Upper lobe of left lung (tissue), 6 donors: ENCODE data around the gene RASGRF2. TPM values are rescaled to one million over a fixed set of nuclear protein-coding genes. Genes with fewer than 3 reads are reported as not detected.
A peak's percentile ranks its signal among the peaks of the same experiment; 100 is the strongest.

ENCODE experiments used
- ATAC-seq, 2 donors: fragments of 200-7000 bp; cut with Tn5 transposase; one replicate each; pipeline ENCODE4 v1.9.1; 2022; ENCODE audit warnings: mild to moderate bottlenecking in 2 of 2, moderate library complexity in 2 of 2; ENCODE audit not compliant: low FRiP score in 2 of 2
- DNase-seq, 2 donors: peaks; one replicate each; pipeline ENCODE4 v3.0.0-alpha.2; 2019 to 2020
- H3K27ac ChIP-seq, 4 donors: fragments of 200-600 bp; sonication (generic); one replicate each; pipeline ENCODE4 v1.5.1; 2016 to 2019
- H3K27me3 ChIP-seq, 4 donors: fragments of 200-600 bp; sonication (generic); one replicate each; pipeline ENCODE4 v1.5.1; 2017 to 2019
- H3K36me3 ChIP-seq, 4 donors: fragments of 200-600 bp; sonication (generic); one replicate each; pipeline ENCODE4 v1.5.1; 2016 to 2019
- H3K4me1 ChIP-seq, 4 donors: fragments of 200-600 bp; sonication (generic); one replicate each; pipeline ENCODE4 v1.5.1; 2018 to 2019
- H3K4me3 ChIP-seq, 4 donors: fragments of 200-600 bp; sonication (generic); one replicate each; pipeline ENCODE4 v1.5.1; 2017 to 2019; ENCODE audit warnings: mild to moderate bottlenecking in 2 of 4, moderate library complexity in 1 of 4
- H3K9me3 ChIP-seq, 4 donors: fragments of 200-600 bp; sonication (generic); one replicate each; pipeline ENCODE4 v1.5.1; 2018 to 2019
- CTCF ChIP-seq, 6 experiments: fragments of 450-650 bp in 4 of 6; fragments of 200-600 bp in 2 of 6; sonication (generic) in 2 of 6; IDR thresholded peaks; one replicate each; pipeline ENCODE4 v1.5.1; 2016 to 2019; ENCODE audit warnings: antibody characterized with exemption in 6 of 6
- EP300 ChIP-seq, 4 donors: sonication (generic); formaldehyde crosslinking; IDR thresholded peaks; one replicate each; pipeline ENCODE4 v1.5.1; 2017; ENCODE audit warnings: antibody characterized with exemption in 4 of 4, control low read depth in 2 of 4
- POLR2A ChIP-seq, 4 donors: fragments of 450-650 bp; IDR thresholded peaks; one replicate each; pipeline ENCODE4 v1.5.1; 2016 to 2017; ENCODE audit warnings: antibody characterized with exemption in 4 of 4, mild to moderate bottlenecking in 2 of 4
- POLR2AphosphoS5 ChIP-seq, 2 donors: sonication (generic); formaldehyde crosslinking; IDR thresholded peaks; one replicate each; pipeline ENCODE4 v1.5.1; 2017; ENCODE audit warnings: antibody characterized with exemption in 2 of 2
- WGBS, 2 donors: methylation state at CpG; one replicate each; pipeline ENCODE4 v1.1.5; 2017 to 2018; 5-methylcytosine and 5-hydroxymethylcytosine counted together
- total RNA-seq, 6 donors: library from RNA; depleted of rRNA in 4 of 6; stranded (reverse); fragments of >200 nt in 4 of 6; gene quantifications; one replicate each; pipeline versions ENCODE4 v1.1.0 to v1.2.1, GENCODE V29; 2016 to 2021
- donor health status: DM: no; HTN: no; CAD: no; lungs with moderate emphysema.
- donor health status: DM: no; HTN: yes; CAD: no; lungs with severe emphysema.

The RASGRF2 gene
- total RNA-seq, 6 donors from 2014 or later = 1.5 to 10.5 (median 4.9) TPM

DNA sequence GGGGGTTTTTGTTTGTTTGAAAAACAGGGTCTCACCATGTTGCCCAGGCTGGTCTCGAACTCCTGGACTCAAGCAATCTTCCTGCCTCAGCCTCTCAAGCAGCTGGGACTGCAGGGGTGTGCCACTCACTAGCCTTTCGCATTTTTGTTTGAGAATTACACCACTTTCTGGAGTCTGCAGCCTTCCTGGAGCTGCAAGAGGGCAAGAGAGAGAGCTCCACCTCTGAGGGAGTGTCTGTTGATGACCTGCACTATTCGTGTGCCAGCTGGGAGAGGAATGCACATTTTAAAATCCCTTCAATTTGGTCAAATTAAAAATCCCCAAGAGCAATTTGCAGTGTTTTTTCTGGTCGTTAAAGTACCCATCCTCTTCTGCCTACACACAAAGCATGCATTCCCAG lies 267.9 kb downstream of the RASGRF2 start:
- no peak for ATAC-seq
- peaks cover 0 to 5% (median 5%) of the 10 kb centered on the region in 4 donors for H3K4me1 ChIP-seq
- no peaks in the 10 kb centered on the region for H3K9me3 ChIP-seq
- no peak for DNase-seq
- TF ChIP-seq POLR2A (IDR thresholded peaks at IDR 0.05) (no peak), POLR2AphosphoS5 (IDR thresholded peaks at IDR 0.05) (no peak), EP300 (IDR thresholded peaks at IDR 0.05) (no peak), CTCF (IDR thresholded peaks at IDR 0.05) (no peak)
- no peaks in the 10 kb centered on the region for H3K27me3 ChIP-seq
- 57 to 73% methylated on average over 4 of the region's 4 CpGs for WGBS, 2 donors
- H3K4me3 ChIP-seq = no peak overlapping the region
- no peaks in the 10 kb centered on the region for H3K36me3 ChIP-seq
- no peak overlapping the region for H3K27ac ChIP-seq

- DNase-seq = no peak
- H3K9me3 ChIP-seq = no peaks in the 10 kb centered on the region
- 66 to 82% methylated on average over 8 of the region's 8 CpGs for WGBS, 2 donors
These were observed 270.3 kb downstream of the RASGRF2 start for GRCh38 chr5:81230416-81230815.

DNA sequence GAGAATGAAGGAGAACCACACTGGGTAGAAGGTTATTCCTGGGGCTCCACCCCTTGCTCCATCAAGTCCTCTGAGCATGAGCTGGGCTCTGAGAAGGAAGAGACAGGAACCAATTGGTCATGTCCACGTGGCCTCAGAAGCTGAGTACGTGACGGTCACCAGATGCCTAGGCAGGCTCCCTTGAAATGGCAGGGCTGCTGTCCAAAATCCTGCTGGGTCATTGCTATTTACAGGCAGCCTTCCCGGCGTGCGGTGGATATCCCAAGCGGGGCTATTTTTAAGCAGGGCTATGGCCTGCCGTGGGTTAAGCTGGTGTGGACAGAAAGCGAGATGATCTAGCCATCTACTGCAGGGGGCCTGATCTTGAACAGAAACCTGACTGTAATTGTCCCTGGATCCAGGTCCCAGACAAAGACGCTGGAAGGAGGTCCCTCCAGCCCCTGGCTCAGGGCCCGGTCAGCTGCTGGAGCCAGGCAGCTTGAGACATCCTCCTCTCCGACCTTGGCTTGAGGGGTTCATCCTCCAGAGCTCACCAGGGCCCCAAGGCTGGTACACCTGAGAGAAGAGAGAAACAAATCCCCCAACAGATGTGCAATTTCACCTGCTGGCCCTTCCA lies 272.4 kb downstream of the RASGRF2 start:
- TF ChIP-seq EP300 (IDR thresholded peaks at IDR 0.05) (no peak), POLR2AphosphoS5 (IDR thresholded peaks at IDR 0.05) (peak in 1 of 2 donors; percentile 19)
- Histone ChIP-seq H3K36me3 (no peaks in the 10 kb centered on the region), H3K27ac (peak overlapping the region in 3 of 4 donors; percentile 27 to 38 (median 31)), H3K4me1 (peaks cover 9 to 22% (median 15%) of the 10 kb centered on the region in 4 donors), H3K9me3 (no peaks in the 10 kb centered on the region), H3K27me3 (no peaks in the 10 kb centered on the region), H3K4me3 (peak overlapping the region in 3 of 4 donors; percentile 17 to 46 (median 34))
- DNase-seq (peak in 1 of 2 donors; percentile 48), ATAC-seq (peak; percentile 12 to 20)
- 80 to 84% methylated on average over 12 of the region's 12 CpGs for WGBS, 2 donors

More at GRCh38 chr5:81230416-81230815, 270.3 kb downstream of the RASGRF2 start:
- TF ChIP-seq CTCF (IDR thresholded peaks at IDR 0.05) (no peak), POLR2AphosphoS5 (IDR thresholded peaks at IDR 0.05) (no peak), EP300 (IDR thresholded peaks at IDR 0.05) (no peak), POLR2A (IDR thresholded peaks at IDR 0.05) (no peak)
- no peak overlapping the region for H3K4me3 ChIP-seq
- no peak for ATAC-seq
- H3K4me1 ChIP-seq = peaks cover 6 to 22% (median 12%) of the 10 kb centered on the region in 4 donors
- no peaks in the 10 kb centered on the region for H3K27me3 ChIP-seq
- no peaks in the 10 kb centered on the region for H3K36me3 ChIP-seq
- no peak overlapping the region for H3K27ac ChIP-seq

GRCh38 chr5:81233080-81233634 lies 273.0 kb downstream of the RASGRF2 start, which contains the start of gene CKMT2:
CKMT2 (plus strand) TSS chr5:81233322; CDS start chr5:81251133, 17,811 bp downstream.
- DNase-seq = peak; percentile 78 to 89
- H3K4me1 ChIP-seq = peaks cover 9 to 22% (median 15%) of the 10 kb centered on the region in 4 donors
- no peaks in the 10 kb centered on the region for H3K9me3 ChIP-seq
- no peaks in the 10 kb centered on the region for H3K27me3 ChIP-seq
- H3K36me3 ChIP-seq = no peaks in the 10 kb centered on the region
- 14 to 15% methylated on average over 8 to 28 of the region's 28 CpGs for WGBS, 2 donors
- peak within 1 kb of the TSS in 3 of 4 donors; percentile 27 to 38 (median 31) for H3K27ac ChIP-seq
- peak within 1 kb of the TSS in 3 of 4 donors; percentile 17 to 46 (median 34) for H3K4me3 ChIP-seq
- TF ChIP-seq POLR2A (IDR thresholded peaks at IDR 0.05) = peak in 1 of 4 donors; percentile 39
- no peak for TF ChIP-seq CTCF (IDR thresholded peaks at IDR 0.05)
- peak in 1 of 2 donors; percentile 22 for TF ChIP-seq POLR2AphosphoS5 (IDR thresholded peaks at IDR 0.05)
- no peak for TF ChIP-seq EP300 (IDR thresholded peaks at IDR 0.05)
- ATAC-seq = peak; percentile 86 to 88

DNA sequence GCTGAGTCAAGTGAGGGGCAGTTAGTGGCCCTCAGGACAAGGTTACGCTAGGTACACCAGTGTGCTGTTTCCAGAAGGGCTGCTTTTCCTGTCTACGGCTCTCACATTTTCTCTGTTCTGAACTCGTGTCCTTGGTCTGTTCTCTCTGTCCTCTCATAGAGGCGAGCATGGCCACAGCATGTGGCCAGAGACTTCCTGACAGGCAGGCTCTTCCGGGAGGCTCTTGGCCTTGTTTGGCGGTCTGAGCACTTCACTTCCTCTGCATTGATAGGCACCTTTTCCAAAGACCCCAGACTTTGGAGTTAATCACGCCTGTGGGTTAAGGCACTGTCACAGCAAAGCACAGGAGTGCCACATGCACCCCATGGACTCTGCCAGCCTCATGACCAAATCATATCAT lies 274.1 kb downstream of the RASGRF2 start:
- no peaks in the 10 kb centered on the region for H3K27me3 ChIP-seq
- H3K27ac ChIP-seq = no peak overlapping the region
- no peaks in the 10 kb centered on the region for H3K36me3 ChIP-seq
- no peak overlapping the region for H3K4me3 ChIP-seq
- TF ChIP-seq EP300 (IDR thresholded peaks at IDR 0.05) (no peak), POLR2AphosphoS5 (IDR thresholded peaks at IDR 0.05) (no peak), CTCF (IDR thresholded peaks at IDR 0.05) (no peak), POLR2A (IDR thresholded peaks at IDR 0.05) (no peak)
- no peaks in the 10 kb centered on the region for H3K9me3 ChIP-seq
- H3K4me1 ChIP-seq = peaks cover 9 to 22% (median 15%) of the 10 kb centered on the region in 4 donors
- DNase-seq (no peak), ATAC-seq (no peak)
- 87 to 91% methylated on average over 3 to 7 of the region's 7 CpGs for WGBS, 2 donors
